ENCODE measurements around the gene CFAP92. TPM values are rescaled to one million over a fixed set of nuclear protein-coding genes. Genes with fewer than 3 reads are reported as not detected.

Gene CFAP92
- total RNA-seq, 1 donor from 2014 or later = 0.52 TPM

- H3K4me1 Mint-ChIP-seq (ENCODE audit: low read depth, unreplicated experiment) = peaks cover 4% of the 10 kb centered on the region
- Histone ChIP-seq H3K4me2 (ENCODE audit: low read length) (no peak overlapping the region), H3K9me3 (ENCODE audit: insufficient read depth, low read depth, low read length) (no peaks in the 10 kb centered on the region), H3K27me3 (ENCODE audit: insufficient read depth, low read length) (peaks cover 5% of the 10 kb centered on the region), H3K9ac (ENCODE audit: low read length) (no peak overlapping the region), H3K27ac (ENCODE audit: low read depth, low read length) (no peak overlapping the region), H4K20me1 (ENCODE audit: insufficient read depth, low read length) (no peaks in the 10 kb centered on the region), H2AFZ (ENCODE audit: low read depth, low read length) (no peak overlapping the region), H3K4me3 (ENCODE audit: insufficient read depth, low read depth, low read length) (no peak overlapping the region), H3K36me3 (ENCODE audit: insufficient read depth, low read length) (no peaks in the 10 kb centered on the region), H3K79me2 (ENCODE audit: insufficient read depth, low read length) (peaks cover 10% of the 10 kb centered on the region), H3K4me1 (ENCODE audit: insufficient read depth, low read length) (peaks cover 7% of the 10 kb centered on the region)
- TF ChIP-seq CTCF (IDR thresholded peaks at IDR 0.05; ENCODE audit: insufficient read depth, low read depth, low read length) = no peak
- no peak for TF ChIP-seq EZH2 (IDR thresholded peaks at IDR 0.05; ENCODE audit: insufficient read depth, low read length)
- no peak overlapping the region for H3K27ac Mint-ChIP-seq (ENCODE audit: unreplicated experiment)
- H3K9me3 Mint-ChIP-seq (ENCODE audit: unreplicated experiment) = peaks cover 6% of the 10 kb centered on the region
- DNase-seq (ENCODE audit: low read depth) (no peak), FAIRE-seq (no peak)
- H3K27me3 Mint-ChIP-seq (ENCODE audit: low read depth, unreplicated experiment) = peaks cover 13% of the 10 kb centered on the region
- peaks cover 12% of the 10 kb centered on the region for H3K36me3 Mint-ChIP-seq (ENCODE audit: low read depth, unreplicated experiment)
- no peak overlapping the region for H3K4me3 Mint-ChIP-seq (ENCODE audit: unreplicated experiment)
These were observed 120.4 kb downstream of the CFAP92 start for GRCh38 chr3:128873244-128874022.

GRCh38 chr3:128872744-128873143, 121.1 kb downstream of the CFAP92 start:
- Histone ChIP-seq H3K27me3 (ENCODE audit: insufficient read depth, low read length) (peaks cover 5% of the 10 kb centered on the region), H3K9me3 (ENCODE audit: insufficient read depth, low read depth, low read length) (no peaks in the 10 kb centered on the region), H3K4me3 (ENCODE audit: insufficient read depth, low read depth, low read length) (no peak overlapping the region), H3K27ac (ENCODE audit: low read depth, low read length) (no peak overlapping the region), H4K20me1 (ENCODE audit: insufficient read depth, low read length) (no peaks in the 10 kb centered on the region), H3K79me2 (ENCODE audit: insufficient read depth, low read length) (peaks cover 3% of the 10 kb centered on the region), H3K36me3 (ENCODE audit: insufficient read depth, low read length) (no peaks in the 10 kb centered on the region), H2AFZ (ENCODE audit: low read depth, low read length) (no peak overlapping the region), H3K9ac (ENCODE audit: low read length) (no peak overlapping the region), H3K4me1 (ENCODE audit: insufficient read depth, low read length) (no peaks in the 10 kb centered on the region), H3K4me2 (ENCODE audit: low read length) (no peak overlapping the region)
- no peak for DNase-seq (ENCODE audit: low read depth)
- no peak for FAIRE-seq
- H3K27ac Mint-ChIP-seq (ENCODE audit: unreplicated experiment) = no peak overlapping the region
- no peak overlapping the region for H3K4me3 Mint-ChIP-seq (ENCODE audit: unreplicated experiment)
- peaks cover 12% of the 10 kb centered on the region for H3K36me3 Mint-ChIP-seq (ENCODE audit: low read depth, unreplicated experiment)
- H3K9me3 Mint-ChIP-seq (ENCODE audit: unreplicated experiment) = peaks cover 6% of the 10 kb centered on the region
- H3K4me1 Mint-ChIP-seq (ENCODE audit: low read depth, unreplicated experiment) = no peaks in the 10 kb centered on the region
- TF ChIP-seq EZH2 (IDR thresholded peaks at IDR 0.05; ENCODE audit: insufficient read depth, low read length) (no peak), CTCF (IDR thresholded peaks at IDR 0.05; ENCODE audit: insufficient read depth, low read depth, low read length) (no peak)
- peaks cover 13% of the 10 kb centered on the region for H3K27me3 Mint-ChIP-seq (ENCODE audit: low read depth, unreplicated experiment)

GRCh38 chr3:128872282-128872681, 121.6 kb downstream of the CFAP92 start:
- peaks cover 5% of the 10 kb centered on the region for H3K27me3 ChIP-seq (ENCODE audit: insufficient read depth, low read length)
- Mint-ChIP-seq H3K9me3 (ENCODE audit: unreplicated experiment) (peaks cover 6% of the 10 kb centered on the region), H3K36me3 (ENCODE audit: low read depth, unreplicated experiment) (peaks cover 12% of the 10 kb centered on the region), H3K4me1 (ENCODE audit: low read depth, unreplicated experiment) (no peaks in the 10 kb centered on the region), H3K27ac (ENCODE audit: unreplicated experiment) (no peak overlapping the region), H3K4me3 (ENCODE audit: unreplicated experiment) (no peak overlapping the region), H3K27me3 (ENCODE audit: low read depth, unreplicated experiment) (peaks cover 13% of the 10 kb centered on the region)
- no peak overlapping the region for H3K27ac ChIP-seq (ENCODE audit: low read depth, low read length)
- no peak overlapping the region for H3K4me3 ChIP-seq (ENCODE audit: insufficient read depth, low read depth, low read length)
- no peaks in the 10 kb centered on the region for H4K20me1 ChIP-seq (ENCODE audit: insufficient read depth, low read length)
- FAIRE-seq (no peak), DNase-seq (ENCODE audit: low read depth) (no peak)
- H2AFZ ChIP-seq (ENCODE audit: low read depth, low read length) = no peak overlapping the region
- H3K4me2 ChIP-seq (ENCODE audit: low read length) = no peak overlapping the region
- H3K36me3 ChIP-seq (ENCODE audit: insufficient read depth, low read length) = no peaks in the 10 kb centered on the region
- H3K9ac ChIP-seq (ENCODE audit: low read length) = no peak overlapping the region
- TF ChIP-seq EZH2 (IDR thresholded peaks at IDR 0.05; ENCODE audit: insufficient read depth, low read length) (no peak), CTCF (IDR thresholded peaks at IDR 0.05; ENCODE audit: insufficient read depth, low read depth, low read length) (no peak)
- no peaks in the 10 kb centered on the region for H3K4me1 ChIP-seq (ENCODE audit: insufficient read depth, low read length)
- no peaks in the 10 kb centered on the region for H3K9me3 ChIP-seq (ENCODE audit: insufficient read depth, low read depth, low read length)
- H3K79me2 ChIP-seq (ENCODE audit: insufficient read depth, low read length) = no peaks in the 10 kb centered on the region
